GM19043 (cell line): ENCODE results near the gene SYT9.

ENCODE experiments used
- ATAC-seq: cut with Tn5 transposase; IDR thresholded peaks from one replicate; pipeline ENCODE4 v1.9.1; 2021; ENCODE audit warnings: low read depth; ENCODE audit not compliant: unreplicated experiment

Gene SYT9

DNA sequence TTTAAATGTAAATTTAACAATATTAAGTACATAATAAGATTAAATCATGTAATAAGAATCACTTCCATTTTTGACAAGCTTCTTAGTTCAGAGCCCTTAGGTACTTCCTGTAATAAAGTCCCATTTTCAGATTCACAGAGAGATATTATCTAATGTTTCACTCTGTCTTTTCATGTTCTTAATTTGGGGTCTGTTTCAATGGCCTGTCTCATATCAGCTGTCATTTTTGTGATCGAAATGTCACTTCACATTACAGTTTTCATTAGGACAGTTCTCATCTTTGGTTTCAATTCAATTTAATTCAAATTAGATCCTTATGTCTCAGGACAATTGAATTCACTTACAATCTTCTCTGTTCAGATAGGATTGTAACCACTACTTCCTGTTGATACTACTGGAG lies 211.0 kb downstream of the SYT9 start:
- no peak for ATAC-seq

GRCh38 chr11:7467652-7468051 lies 215.9 kb downstream of the SYT9 start:
- ATAC-seq: peak; percentile 70

DNA sequence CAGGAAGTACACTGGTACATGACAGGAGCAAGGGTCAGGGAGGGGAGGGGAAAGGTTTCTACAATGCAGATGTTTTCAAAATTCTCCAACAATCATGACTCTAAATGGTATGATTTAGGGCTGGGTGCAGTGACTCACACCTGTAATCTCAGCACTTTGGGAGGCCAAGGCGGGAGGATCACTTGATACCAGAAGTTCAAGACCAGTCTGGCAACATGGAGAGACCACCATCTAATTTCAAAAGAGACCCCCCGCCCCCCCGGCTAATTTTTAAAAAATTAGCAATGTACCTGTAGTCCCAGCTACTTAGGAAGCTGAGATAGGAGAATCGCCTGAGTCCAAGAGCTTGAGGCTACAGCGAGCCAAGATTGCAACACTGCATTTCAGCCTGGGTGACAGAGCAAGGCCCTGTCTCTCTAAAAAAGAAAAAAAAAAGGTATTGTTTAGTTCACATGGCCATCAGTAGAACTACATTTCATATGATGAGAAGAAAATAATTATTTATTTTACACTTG lies 217.7 kb downstream of the SYT9 start:
- no peak for ATAC-seq

GRCh38 chr11:7471071-7471470 lies 219.4 kb downstream of the SYT9 start:
- ATAC-seq: no peak

- ATAC-seq: peak; percentile 85
Measured at GRCh38 chr11:7473717-7474116, 222.0 kb downstream of the SYT9 start.

- ATAC-seq: no peak
Measured at GRCh38 chr11:7480113-7480512, 228.4 kb downstream of the SYT9 start.

- no peak for ATAC-seq
Measured at GRCh38 chr11:7484131-7484530, 232.4 kb downstream of the SYT9 start.

GRCh38 chr11:7484645-7485044 lies 232.9 kb downstream of the SYT9 start:
- no peak for ATAC-seq

DNA sequence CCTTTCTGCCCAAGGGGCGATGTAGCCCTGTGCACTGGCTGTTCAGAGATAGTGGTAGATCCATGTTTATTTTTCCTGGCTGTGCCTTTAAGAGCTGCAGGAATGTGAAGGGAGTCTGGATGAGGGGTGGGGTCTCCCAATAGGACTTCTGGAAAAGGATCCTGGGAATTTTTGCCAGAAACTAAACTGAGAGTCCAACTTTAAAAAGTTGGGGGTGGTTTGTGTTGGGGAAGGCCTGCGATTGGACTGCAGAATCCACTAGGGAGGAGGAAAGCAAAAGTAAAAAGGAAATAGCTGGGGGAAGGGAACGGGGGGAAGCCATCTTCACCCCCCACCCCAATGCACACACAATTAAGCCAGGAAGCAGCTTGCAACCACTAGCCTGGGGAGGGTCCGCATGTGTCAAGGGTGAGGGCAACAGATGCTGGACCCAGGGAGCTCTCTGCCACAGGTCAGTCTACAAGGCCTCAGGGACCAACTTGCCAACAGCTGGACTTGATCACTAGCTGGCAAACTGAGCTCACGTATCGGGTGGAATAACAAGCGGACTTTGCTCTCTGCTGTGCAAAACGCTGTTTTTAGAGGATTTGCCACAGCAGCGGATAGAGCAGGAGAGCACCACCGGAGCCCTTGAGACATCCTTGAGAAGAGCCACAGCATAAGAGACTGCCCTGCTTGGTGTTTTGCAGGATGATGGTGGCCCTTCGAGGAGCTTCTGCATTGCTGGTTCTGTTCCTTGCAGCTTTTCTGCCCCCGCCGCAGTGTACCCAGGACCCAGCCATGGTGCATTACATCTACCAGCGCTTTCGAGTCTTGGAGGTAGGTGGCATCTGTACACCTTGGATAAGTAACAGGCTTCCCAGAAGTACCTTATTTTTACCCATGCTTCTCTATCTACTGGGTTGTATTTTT lies 233.7 kb downstream of the SYT9 start, which contains the start of gene OLFML1:
Gene OLFML1, plus strand, starts transcription at position 321 of the 912 bp plus-strand sequence. Its CDS starts 370 bp downstream, at position 691.
- ATAC-seq: no peak

GRCh38 chr11:7486098-7486780 lies 234.5 kb downstream of the SYT9 start:
- ATAC-seq: no peak

GRCh38 chr11:7486781-7487140 lies 235.1 kb downstream of the SYT9 start:
- ATAC-seq: no peak

DNA sequence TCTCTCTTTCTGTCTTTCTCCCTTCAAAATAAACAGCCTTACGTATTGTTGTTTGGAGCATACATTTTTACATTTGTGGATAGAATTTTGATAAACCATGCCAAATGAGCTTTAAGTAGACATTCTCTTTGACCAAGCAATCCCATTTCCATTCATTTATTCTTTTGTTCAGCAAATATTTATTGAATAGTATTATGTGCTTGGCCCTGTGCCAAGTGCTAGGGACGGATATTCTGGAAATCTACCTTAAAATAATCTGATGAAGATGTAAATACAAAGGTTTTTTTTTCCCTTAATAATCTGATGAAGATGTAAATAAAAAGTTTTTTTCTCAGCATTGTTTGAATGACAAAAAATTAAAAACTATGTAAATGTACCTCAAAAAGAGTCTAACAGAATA lies 235.7 kb downstream of the SYT9 start:
- ATAC-seq: no peak

GRCh38 chr11:7488681-7489080 lies 237.0 kb downstream of the SYT9 start:
- no peak for ATAC-seq

DNA sequence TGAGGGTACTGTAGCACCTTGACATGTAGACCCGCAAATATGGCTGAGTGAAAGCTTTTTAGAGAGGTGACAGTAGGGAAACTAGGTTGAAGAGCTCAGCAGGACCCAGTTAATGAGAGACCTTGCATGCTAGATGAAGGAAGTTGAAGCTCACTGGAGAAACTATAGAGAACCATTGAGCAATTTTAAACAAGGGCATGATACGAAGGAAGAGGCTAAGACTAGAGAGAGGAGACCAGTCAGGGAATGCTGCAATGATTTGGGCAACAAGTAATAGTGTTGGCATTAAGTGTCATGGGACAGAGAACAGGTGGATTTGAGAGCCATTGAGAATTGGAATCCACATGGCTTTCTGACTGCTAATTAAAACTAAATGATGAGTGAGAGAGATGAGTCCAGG lies 237.7 kb downstream of the SYT9 start:
- no peak for ATAC-seq

DNA sequence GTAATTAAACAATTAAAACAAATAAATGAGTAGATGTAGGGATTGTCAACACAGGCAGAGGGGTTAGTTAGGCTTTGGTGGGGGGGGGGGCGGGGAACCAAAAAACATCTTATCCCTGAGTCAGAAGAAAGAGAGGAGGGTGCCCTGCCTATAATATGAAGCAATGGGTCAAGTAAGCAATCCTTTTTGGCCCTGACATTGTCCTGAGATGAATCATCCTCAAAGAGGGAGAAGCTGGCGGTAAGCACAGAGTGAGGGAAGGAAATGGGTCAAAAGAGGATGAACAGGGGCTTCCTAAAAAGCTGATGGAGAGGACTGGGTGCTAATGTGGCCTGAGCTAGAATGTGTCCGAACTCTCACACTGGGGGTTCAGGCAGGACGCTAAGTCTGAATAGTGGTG lies 238.3 kb downstream of the SYT9 start:
- no peak for ATAC-seq

GRCh38 chr11:7490535-7490934 lies 238.8 kb downstream of the SYT9 start:
- ATAC-seq: no peak

DNA sequence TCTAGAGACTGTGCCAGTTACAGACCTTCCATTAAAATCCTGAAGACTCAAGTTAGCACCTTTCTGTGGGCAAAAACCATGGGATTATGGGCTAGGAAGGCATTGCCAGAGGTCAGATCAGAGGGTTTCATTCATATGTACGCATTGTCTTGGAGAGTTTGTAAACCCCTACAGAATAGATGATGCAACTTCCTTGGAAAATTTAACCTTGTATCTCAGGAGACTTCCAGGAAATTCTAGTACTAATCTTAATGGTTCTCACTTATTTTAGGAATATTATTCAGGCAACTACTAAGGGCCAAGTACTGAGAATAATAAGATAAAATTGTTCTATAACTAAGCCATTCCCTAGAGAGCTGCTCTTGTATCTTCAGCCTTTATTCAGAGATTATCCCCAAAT lies 240.5 kb downstream of the SYT9 start:
- no peak for ATAC-seq

GRCh38 chr11:7493670-7494069 lies 242.0 kb downstream of the SYT9 start:
- ATAC-seq: no peak

DNA sequence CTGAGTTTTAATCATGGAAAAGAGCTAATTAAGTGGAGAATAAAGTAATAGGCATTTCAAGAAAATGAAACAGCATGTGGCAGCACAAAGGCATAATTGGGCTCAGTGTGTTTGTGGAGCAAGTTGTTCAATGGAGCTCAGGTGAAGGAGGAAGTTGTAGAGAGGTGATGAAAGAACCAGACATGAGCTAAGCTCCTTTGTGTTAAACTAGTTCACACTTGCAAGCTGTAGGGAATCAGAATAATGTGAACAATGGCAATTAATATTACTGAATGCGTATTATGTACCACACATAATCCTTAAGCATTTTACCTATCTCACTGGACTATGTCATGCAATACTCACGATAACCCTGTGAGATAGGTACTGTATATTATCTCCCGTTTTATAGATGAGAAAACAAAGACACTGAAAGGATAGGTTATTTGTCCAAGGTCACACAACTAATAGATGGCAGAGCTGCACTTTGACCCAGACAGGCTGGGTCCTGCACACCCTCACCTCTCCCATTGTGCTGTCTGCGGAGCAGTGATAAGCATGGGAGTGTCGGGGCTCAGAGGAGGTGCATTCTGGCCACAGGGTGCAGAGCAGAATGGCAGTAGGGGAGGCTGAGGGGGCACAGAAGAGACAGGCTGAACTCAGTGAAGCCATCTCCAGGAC lies 242.5 kb downstream of the SYT9 start:
- ATAC-seq: no peak

- peak; percentile 88 for ATAC-seq
Measured at GRCh38 chr11:7495882-7496551, 244.3 kb downstream of the SYT9 start.

- no peak for ATAC-seq
Measured at GRCh38 chr11:7498193-7498592, 246.5 kb downstream of the SYT9 start.
